HG02840 (cell line): ENCODE measurements around the gene ACAA1.
"Not testable (repeated sequence)": the region's sequence is repeated elsewhere in the genome, so short reads cannot be mapped to it uniquely, and the experiment has no call there.

Experiments used
- ATAC-seq: cut with Tn5 transposase; IDR thresholded peaks from one replicate; pipeline ENCODE4 v1.9.1; 2021; ENCODE audit warnings: mild to moderate bottlenecking, moderate library complexity, moderate number of reproducible peaks; ENCODE audit not compliant: unreplicated experiment, low FRiP score

The ACAA1 gene, protein sequence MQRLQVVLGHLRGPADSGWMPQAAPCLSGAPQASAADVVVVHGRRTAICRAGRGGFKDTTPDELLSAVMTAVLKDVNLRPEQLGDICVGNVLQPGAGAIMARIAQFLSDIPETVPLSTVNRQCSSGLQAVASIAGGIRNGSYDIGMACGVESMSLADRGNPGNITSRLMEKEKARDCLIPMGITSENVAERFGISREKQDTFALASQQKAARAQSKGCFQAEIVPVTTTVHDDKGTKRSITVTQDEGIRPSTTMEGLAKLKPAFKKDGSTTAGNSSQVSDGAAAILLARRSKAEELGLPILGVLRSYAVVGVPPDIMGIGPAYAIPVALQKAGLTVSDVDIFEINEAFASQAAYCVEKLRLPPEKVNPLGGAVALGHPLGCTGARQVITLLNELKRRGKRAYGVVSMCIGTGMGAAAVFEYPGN

DNA sequence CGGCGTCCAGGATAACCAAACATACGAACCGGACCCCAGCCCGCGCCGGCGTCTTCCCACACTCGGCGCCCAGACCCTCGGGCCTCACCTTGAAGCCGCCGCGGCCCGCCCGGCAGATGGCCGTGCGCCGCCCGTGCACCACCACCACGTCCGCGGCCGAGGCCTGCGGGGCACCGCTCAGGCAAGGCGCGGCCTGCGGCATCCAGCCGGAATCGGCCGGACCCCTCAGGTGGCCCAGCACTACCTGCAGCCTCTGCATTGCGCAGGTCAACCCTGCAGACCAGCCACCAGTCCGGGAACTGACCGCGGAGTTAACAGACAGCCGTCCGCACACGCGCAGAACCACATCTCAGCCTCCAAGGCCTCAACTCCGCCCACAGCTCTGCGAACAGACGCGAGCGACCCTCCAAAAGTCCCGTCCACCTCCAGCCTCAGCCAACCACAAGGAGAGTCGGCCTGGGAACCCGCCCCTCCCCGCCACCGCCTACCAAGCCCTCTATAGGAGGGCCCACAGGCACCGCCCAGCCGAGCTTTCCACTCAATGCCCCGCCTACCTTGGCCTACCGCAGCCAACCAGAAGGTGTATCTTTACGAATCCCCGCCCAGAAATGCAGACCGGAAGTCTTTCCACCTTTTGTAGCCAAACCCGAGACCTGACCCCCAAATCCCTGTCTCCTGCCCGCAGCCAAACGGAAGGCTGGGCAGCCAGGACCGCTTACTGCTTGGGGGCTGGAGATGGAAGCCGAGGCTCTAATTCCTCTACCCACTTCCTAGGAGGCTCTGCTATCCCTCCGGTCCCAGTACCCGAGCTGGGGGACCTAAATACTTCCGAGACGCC is at the start of gene ACAA1:
ACAA1 (minus strand) TSS at position 351 of the 838 bp plus-strand sequence; CDS start at position 259, 92 bp downstream.
- ATAC-seq, result peak; percentile 86

DNA sequence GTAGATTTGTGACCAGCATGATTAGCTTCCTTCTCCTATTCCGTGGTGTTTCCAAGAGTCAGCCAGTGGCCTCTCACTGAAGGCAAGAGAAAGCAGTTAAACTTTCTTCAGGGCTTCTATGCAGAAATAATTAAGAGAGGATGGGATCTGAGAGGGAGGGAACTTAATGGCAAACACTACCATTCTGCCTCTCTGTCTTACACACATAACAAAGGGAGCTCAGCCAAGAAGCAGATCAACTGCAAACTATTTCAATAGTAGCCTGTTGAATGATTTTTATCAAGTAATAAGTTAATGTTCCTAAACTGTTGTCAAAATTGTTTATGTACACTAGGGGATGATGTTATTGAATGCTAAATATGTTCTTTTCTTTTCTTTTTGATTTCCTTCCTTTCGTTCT is 40.3 kb upstream of the ACAA1 start:
- ATAC-seq, result no peak

DNA sequence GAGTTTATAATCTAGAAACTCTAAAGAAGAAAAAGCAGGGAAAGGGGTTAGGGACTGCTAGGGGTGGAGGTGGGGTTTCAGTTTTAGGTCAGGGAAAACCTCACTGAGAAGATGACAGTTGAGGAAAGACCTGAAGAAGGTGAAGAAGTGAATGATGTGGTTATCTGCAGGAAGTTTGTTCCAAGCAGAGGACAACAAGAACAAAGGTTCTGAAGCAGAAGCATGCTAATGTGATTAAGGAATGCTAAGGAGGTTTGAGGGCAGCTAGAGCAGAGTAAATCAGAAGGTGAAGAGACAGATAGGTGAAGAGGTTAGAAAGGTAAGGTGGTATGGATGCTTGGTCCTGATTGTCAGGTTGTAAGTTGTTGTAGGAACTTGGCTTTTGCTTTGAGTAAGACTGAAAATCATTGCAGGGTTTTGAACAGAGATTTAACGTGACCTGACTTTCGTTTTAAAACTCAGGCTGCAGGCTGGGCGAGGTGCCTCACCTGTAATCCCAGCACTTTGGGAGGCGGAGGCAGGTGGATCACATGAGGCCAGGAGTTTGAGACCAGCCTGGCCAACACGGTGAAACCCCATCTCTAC is 37.0 kb upstream of the ACAA1 start:
- ATAC-seq, result no peak

DNA sequence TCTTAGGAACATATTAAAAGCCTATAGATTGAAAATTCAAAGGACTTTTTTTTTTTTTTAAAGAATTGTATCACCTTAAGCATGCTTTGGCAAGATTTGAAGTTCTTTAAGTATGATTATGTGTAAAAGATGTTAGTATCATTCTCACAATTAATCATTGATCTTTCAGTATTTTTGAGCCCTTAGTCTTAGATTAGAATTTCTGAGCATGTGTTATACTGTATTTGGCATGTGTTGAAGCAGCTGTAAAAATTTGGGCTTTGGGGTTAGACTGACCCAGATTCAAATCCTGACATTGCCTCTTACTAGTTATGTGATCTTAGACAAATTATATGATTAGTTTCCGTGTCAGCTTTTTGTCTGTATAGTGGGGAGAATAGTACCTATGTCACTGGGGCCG is 34.7 kb upstream of the ACAA1 start:
- no peak for ATAC-seq

DNA sequence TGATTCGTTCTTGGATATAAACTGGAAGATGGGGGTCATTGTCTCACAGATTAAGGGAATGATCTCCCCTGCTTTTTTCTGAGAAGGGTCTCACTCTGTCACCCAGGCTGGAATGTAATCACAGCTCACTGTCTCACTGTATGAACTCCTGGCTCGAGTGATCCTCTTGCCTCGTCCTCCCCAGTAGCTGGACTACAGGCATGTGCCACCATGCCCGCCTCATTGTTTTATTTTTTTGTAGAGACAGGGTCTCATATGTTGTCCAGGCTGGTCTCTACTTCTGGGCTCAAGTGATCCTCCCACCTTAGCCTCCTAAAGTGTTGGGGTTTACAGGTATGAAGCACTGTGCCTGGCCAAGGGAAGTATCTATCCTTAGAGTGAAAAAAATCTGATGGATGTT is 33.8 kb upstream of the ACAA1 start:
- ATAC-seq, result no peak

DNA sequence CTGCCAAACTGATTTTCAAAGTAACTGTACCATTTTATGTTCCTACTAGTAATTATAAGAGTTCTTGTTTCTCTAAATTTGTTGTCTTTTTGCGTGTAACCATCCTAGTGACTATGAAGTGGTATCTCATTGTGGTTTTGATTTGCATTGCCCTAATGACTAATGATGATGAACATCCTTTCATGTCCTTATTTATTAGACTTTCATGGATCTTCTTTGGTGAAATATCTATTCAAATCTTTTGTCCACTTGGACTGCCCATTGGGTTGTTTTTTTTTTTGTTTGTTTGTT is 32.0 kb upstream of the ACAA1 start:
- no peak for ATAC-seq

DNA sequence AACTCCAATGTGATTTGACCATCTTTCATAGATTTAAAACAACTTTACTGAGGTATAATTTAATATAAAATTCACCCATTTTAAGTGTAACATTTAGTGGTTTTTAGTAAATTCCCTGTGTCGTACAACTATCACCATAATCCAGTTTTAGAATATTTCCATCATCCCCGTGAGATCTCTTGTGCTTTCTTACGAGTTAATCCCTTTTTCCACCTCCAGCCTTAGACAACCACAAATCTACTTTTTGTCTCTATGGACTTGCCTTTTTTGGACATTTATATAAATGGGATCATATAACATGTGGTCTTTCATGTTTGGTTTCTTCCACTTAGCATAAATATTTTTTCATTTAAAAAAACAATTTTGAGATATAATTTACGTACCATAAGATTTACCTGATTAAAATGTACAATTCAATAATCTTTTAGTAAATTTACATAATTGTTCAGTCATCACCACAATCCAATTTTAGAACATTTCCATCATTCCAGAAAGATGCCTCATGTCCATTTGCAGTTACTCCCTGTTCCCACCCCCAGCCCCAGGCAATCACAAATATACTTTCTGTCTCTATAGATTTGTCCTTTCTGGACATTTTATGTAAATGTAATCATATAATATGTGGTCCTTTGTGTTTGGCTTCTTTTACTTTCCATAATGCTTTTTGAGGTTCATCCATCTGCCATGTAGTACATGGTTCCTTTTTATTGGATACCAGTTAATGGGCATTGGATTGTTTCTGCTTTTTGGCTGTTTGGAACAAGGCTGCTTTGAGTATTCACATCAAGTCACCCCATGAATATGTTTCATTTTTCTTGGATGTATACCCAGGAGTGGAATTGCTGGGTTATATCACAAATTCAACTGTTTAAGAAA is 31.5 kb upstream of the ACAA1 start:
- ATAC-seq, result no peak

DNA sequence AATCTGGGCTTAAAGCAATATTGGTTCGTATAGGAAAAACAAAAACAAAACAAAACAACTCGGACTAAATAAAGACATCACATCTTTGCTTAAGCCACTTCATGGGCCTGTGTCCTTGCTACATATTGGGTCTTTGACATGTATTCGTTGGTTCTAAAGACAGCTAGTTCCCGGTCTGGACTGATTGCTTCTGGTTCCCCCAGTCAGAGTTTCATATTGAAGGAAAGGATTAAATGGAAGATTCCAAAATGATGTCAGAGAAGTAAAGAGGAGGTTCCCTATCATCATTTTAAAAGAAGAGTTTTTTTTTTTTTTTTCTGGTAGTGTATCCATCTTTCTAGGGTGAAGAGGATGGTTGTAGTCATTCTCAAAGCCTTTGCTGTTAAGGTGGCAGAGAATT is 30.7 kb upstream of the ACAA1 start:
- no peak for ATAC-seq

DNA sequence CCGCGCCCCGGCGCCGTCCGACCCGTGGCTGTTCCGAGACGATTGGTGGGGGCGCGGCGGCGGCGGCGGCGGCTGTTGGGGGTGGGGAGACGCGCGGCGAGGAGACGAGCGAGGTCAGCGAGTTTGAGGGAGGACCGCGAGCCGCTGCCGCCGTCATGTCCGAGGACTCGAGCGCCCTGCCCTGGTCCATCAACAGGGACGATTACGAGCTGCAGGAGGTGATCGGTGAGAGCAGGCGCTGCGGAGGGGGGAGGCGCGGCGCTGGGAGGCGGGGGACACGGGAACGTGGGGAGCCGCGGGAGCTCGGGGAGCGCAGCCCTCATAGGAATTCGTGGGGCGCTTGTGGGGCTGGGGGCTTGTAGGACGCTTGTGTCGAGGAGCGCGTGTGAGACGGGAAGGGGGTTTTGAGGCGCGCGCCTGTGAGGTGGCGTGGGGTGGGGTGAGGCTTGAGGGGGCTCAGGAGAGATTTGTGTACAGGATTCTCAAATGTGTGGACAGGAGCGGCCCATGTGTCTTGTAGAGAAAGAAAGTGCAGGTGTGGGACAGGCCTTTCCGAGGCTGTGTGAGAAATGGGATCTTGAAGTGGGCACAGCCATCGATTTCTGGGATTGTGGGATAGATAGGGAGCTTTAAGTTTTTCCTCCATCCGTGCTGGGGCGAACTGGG is 28.9 kb upstream of the ACAA1 start:
- no peak for ATAC-seq

DNA sequence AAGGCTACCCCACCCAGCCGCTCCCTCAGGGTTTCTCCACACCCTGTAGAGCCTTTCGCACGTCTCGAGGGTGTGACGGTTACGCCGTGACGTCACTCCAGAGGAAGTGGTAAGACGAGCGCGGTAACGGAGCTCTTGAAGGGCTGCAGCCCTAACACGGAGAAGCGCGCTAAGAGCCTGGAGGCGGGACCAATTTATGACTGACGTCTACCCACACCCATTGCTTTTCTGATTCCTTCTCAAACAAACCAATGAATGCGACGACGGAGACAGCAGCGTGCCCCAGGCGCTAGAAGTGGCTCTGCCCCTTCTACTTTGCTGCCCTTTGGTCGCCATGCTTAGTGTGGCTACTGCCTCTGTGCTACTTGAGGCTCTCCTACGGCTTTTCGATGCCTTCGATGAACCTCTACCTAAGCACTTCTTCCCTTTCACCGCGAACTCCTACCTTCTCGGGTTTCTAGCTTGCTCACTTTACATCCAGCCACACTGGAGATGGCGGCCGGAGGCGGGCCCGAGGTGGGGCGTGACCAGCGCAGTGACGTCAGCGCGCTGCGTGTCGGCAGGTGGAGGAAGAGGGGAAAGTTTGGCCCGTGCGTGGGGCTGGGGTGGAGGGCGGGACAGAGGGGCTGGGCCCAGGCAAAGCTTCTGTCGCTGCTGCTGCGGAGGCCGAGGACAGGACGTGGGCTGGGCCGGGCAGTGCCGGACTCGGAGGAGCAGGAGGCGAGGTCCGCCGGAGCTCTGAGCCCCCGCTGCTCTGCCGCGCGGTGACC is 28.2 kb upstream of the ACAA1 start, which contains the start of gene OXSR1:
OXSR1 (plus strand) TSS at position 586 of the 770 bp plus-strand sequence. CDS start 340 bp downstream, outside the sequence.
- peak; percentile 95 for ATAC-seq

DNA sequence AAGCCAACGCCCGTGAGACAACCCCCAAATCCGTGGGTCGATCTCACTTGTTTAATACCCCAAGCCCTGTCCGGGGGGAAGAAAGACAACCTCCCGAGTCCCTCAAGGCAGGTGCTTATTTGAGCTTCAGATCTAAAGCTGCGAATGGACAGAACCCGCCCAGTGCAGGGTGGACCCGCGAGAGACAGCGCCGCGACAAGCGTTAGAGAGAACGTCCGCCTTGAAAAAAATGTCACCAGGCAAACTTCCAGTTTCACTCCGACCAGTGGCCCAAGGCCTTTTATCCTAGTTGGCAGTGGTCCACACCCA is 27.7 kb upstream of the ACAA1 start:
- ATAC-seq, result peak; percentile 22

DNA sequence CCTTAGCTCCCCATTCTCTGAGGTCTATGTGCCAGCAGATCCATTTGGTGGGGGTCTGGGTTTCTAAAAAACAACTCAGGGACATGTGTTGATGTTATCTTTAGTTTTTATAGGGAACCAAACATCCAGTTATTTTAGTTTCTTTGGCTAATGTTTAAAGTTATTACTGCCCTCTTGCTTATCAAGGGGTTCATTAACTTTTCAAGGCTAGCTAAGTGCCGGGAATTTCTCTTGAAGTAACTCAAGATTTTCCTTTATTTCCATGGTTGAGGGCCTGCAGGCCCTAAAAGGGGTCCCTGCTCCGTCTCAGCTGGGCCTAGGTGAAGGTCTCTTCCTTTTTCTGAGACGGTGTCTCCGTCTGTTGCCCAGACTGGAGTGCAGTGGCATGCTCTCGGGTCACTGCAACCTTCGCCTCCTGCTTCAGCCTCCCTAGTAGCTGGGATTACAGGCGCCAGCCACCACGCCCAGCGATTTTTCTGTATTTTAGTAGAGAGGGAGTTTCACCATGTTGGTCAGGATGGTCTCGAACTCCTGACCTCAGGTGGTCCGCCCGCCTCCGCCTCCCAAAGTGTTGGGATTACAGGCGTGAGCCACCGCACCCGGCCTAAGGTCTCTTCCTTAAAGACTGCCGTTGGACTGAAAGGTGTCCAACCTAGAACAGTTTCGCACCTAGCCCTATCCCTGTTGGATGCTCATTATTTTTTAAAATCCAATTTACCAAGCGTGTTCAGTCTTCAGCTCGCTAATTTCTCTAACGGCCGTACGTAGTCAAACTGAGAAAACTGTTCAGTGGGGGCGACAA is 27.1 kb upstream of the ACAA1 start:
- ATAC-seq, result no peak

DNA sequence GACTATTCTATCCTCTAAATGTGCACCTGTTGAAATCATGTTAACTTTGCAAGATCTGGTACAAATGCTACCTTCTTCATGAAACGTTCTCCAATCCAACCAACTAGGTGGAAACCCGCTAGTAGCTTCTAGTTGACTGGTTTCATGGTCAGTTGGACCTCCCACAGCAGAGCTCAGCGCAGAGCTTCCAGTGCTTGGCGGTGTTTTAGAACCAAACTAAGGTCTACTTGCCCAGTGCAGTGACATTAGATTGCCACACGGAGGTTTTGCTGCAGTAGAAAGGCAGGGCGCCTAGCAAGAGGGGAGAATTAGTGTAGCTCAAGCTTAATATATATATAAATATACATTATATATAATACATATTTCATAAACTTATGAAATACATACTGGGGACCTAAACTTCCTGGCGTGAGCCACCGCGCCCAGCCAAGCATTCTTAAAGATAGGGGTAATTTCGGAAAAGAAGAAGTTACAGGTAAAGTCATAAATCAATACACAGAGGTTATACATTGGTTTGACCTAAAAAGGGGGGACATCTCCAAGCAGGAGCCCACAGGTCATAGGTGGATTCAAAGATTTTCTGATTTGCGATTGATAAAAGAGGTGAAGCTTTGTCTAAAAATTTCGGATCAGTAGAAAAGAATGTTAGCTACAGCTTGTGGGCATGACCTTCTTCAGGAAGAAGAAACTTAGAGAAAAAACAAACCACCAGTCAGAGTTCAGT is 26.4 kb upstream of the ACAA1 start:
- no peak for ATAC-seq

DNA sequence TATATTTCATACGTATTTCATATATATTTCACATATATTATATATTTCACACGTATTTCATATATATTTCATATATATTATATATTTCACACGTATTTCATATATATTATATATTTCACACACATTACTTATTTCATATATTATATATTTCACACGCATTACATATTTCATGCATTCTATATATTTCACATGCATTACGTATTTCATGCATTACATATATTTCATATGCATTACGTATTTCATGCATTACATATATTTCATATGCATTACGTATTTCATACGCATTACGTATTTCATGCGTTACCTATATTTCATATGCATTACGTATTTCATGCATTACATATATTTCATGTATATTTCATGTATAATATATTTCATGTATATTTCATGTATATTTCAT is 23.8 kb upstream of the ACAA1 start:
- not testable (repeated sequence) for ATAC-seq

DNA sequence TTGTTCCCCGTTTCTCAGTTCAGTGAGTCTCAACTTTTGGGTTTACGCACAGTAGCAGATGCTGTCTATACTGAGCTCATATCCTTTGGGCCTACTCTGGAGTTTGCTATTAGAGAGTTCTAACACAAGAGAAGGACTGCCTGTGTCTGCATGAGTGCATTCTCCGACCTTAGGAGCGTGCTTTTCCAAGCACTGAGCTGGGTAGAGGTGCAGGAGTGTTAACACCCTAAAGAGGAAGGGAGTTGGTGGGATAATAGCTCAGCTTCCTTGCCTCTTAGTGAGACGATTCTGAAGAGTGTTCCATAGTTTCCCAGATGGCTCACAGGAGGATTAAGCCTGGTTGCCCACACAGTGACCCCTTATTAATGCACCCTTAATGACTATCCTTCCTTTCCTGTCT is 21.5 kb upstream of the ACAA1 start:
- no peak for ATAC-seq

DNA sequence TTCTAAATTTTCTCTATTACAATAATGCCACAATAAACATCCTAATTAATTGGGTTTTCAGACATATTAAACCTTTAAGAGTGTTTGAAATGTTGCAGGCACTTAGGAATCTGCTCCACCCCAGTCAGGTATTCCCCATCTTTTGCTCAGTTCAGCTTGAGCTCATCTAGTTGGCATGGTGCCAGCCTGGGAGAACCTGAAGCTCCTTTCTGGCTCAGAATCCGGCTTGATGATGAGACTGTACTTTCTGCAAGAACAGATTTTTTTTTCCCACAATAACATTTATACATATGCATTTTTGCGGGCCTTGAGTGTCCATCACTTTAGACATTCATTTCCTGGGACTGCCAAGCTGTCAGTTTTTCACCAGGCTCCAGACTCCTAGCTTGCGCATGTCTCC is 20.7 kb upstream of the ACAA1 start:
- no peak for ATAC-seq

DNA sequence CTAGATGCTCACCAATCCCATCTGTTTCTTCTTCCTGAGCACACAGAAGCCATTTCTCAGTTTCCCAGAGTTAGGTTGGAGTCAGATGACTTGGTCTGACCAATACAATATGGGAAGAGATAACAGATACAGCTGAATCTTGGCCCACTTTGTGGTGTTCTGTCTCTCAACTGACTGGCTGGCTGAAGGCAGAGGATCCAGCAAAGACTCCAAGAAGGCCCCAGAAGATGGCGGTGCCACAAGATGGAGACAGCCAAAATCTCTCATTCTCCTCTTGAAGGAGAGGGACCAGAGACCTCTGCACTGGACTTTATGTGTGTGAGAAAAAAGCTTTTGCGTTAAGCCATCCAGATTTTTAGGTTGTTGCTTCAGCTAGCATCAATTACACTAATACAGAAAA is 20.2 kb upstream of the ACAA1 start:
- ATAC-seq, result no peak

DNA sequence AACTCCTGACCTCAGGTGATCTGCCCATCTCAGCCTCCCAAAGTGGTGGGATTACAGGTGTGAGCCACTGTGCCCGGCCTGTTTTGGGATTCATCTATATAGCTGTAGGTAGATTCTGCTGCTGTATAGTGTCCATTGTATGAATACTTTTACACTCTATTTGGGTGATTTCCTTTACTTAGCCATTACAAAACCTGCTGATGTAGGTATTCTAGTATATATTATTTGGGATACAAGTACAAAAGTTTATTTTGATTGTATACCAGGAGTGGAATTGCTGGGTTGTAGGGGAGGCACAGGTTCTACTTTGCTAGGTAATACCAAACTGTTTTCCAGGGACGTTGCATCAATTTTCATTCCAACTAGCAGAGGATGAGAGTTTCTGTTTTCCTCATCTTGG is 18.9 kb upstream of the ACAA1 start:
- no peak for ATAC-seq
